ENCODE measurements around the gene CACNA2D2.

Gene CACNA2D2

GRCh38 chr3:50539356-50540286 lies 36.2 kb upstream of the CACNA2D2 start:
- no peak overlapping the region for H2AFZ ChIP-seq
- H3K4me1 ChIP-seq = no peaks in the 10 kb centered on the region
- H3K4me2 ChIP-seq (ENCODE audit: low read length) = no peak overlapping the region
- TF ChIP-seq CTCF (IDR thresholded peaks at IDR 0.05) = no peak
- no peak overlapping the region for H3K27ac ChIP-seq
- H3K27me3 ChIP-seq (ENCODE audit: control insufficient read depth, insufficient read depth, low read length) = no peaks in the 10 kb centered on the region
- no peaks in the 10 kb centered on the region for H3K36me3 ChIP-seq (ENCODE audit: control insufficient read depth, insufficient read depth, low read length)
- no peak overlapping the region for H3K4me3 ChIP-seq (ENCODE audit: low read depth, low read length)
- no peaks in the 10 kb centered on the region for H3K79me2 ChIP-seq
- H3K9me3 ChIP-seq (ENCODE audit: control insufficient read depth, low read length) = no peaks in the 10 kb centered on the region
- H3K9ac ChIP-seq = no peak overlapping the region

- H3K79me2 ChIP-seq = no peaks in the 10 kb centered on the region
- no peak overlapping the region for H3K27ac ChIP-seq
- H2AFZ ChIP-seq = no peak overlapping the region
- H3K9me3 ChIP-seq (ENCODE audit: control insufficient read depth, low read length) = no peaks in the 10 kb centered on the region
- TF ChIP-seq CTCF (IDR thresholded peaks at IDR 0.05) = no peak
- H3K9ac ChIP-seq = no peak overlapping the region
- no peaks in the 10 kb centered on the region for H3K27me3 ChIP-seq (ENCODE audit: control insufficient read depth, insufficient read depth, low read length)
- H3K4me1 ChIP-seq = no peaks in the 10 kb centered on the region
- H3K36me3 ChIP-seq (ENCODE audit: control insufficient read depth, insufficient read depth, low read length) = no peaks in the 10 kb centered on the region
- H3K4me2 ChIP-seq (ENCODE audit: low read length) = no peak overlapping the region
- H3K4me3 ChIP-seq (ENCODE audit: low read depth, low read length) = no peak overlapping the region
Measured at GRCh38 chr3:50537421-50538129, 34.1 kb upstream of the CACNA2D2 start.

- H2AFZ ChIP-seq = no peak overlapping the region
- H3K79me2 ChIP-seq = no peaks in the 10 kb centered on the region
- no peaks in the 10 kb centered on the region for H3K9me3 ChIP-seq (ENCODE audit: control insufficient read depth, low read length)
- no peak for TF ChIP-seq CTCF (IDR thresholded peaks at IDR 0.05)
- H3K27ac ChIP-seq = no peak overlapping the region
- no peaks in the 10 kb centered on the region for H3K36me3 ChIP-seq (ENCODE audit: control insufficient read depth, insufficient read depth, low read length)
- no peak overlapping the region for H3K4me2 ChIP-seq (ENCODE audit: low read length)
- no peaks in the 10 kb centered on the region for H3K4me1 ChIP-seq
- H3K9ac ChIP-seq = no peak overlapping the region
- H3K27me3 ChIP-seq (ENCODE audit: control insufficient read depth, insufficient read depth, low read length) = no peaks in the 10 kb centered on the region
- H3K4me3 ChIP-seq (ENCODE audit: low read depth, low read length) = no peak overlapping the region
Measured at GRCh38 chr3:50536471-50537180, 33.2 kb upstream of the CACNA2D2 start.

- Histone ChIP-seq H3K9ac (no peak overlapping the region), H3K9me3 (ENCODE audit: control insufficient read depth, low read length) (no peaks in the 10 kb centered on the region), H3K79me2 (no peaks in the 10 kb centered on the region), H3K4me1 (no peaks in the 10 kb centered on the region), H3K36me3 (ENCODE audit: control insufficient read depth, insufficient read depth, low read length) (no peaks in the 10 kb centered on the region), H2AFZ (no peak overlapping the region), H3K27ac (no peak overlapping the region), H3K27me3 (ENCODE audit: control insufficient read depth, insufficient read depth, low read length) (no peaks in the 10 kb centered on the region), H3K4me2 (ENCODE audit: low read length) (no peak overlapping the region), H3K4me3 (ENCODE audit: low read depth, low read length) (no peak overlapping the region)
- TF ChIP-seq CTCF (IDR thresholded peaks at IDR 0.05) = no peak
Measured at GRCh38 chr3:50534681-50535330, 31.4 kb upstream of the CACNA2D2 start.

All from parathyroid adenoma (tissue), 2 donors.